Measurements from ENCODE around the gene WDR53.

- TF ChIP-seq, protein P1, sequence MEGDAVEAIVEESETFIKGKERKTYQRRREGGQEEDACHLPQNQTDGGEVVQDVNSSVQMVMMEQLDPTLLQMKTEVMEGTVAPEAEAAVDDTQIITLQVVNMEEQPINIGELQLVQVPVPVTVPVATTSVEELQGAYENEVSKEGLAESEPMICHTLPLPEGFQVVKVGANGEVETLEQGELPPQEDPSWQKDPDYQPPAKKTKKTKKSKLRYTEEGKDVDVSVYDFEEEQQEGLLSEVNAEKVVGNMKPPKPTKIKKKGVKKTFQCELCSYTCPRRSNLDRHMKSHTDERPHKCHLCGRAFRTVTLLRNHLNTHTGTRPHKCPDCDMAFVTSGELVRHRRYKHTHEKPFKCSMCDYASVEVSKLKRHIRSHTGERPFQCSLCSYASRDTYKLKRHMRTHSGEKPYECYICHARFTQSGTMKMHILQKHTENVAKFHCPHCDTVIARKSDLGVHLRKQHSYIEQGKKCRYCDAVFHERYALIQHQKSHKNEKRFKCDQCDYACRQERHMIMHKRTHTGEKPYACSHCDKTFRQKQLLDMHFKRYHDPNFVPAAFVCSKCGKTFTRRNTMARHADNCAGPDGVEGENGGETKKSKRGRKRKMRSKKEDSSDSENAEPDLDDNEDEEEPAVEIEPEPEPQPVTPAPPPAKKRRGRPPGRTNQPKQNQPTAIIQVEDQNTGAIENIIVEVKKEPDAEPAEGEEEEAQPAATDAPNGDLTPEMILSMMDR (IDR thresholded peaks at IDR 0.05), result no peak
- TF ChIP-seq POLR2A (IDR thresholded peaks at IDR 0.05), result no peak
Observed at GRCh38 chr3:196572389-196572788, 4.0 kb upstream of the WDR53 start.
